Epithelial cell of prostate (primary cell): ENCODE results near the gene ITGAV.

ENCODE experiments used
- DNase-seq: peaks from one replicate; pipeline ENCODE4 v3.0.0-alpha.2; 2011; ENCODE audit warnings: low read depth, low spot score
- H3K27ac ChIP-seq: fragments of 450-650 bp; 2 replicates; pipeline ENCODE4 v1.5.1; 2017; ENCODE audit warnings: mild to moderate bottlenecking

ITGAV gene

GRCh38 chr2:186572705-186573104, 17.2 kb upstream of the ITGAV start:
- peak overlapping the region; percentile 20 for H3K27ac ChIP-seq
- DNase-seq, result peak; percentile 78

- no peak overlapping the region for H3K27ac ChIP-seq
These were observed 16.3 kb upstream of the ITGAV start for GRCh38 chr2:186573531-186573930.

GRCh38 chr2:186575302-186575701, 14.6 kb upstream of the ITGAV start:
- peak overlapping the region; percentile 45 for H3K27ac ChIP-seq
- DNase-seq, result peak; percentile 94

More at GRCh38 chr2:186573531-186573930, 16.3 kb upstream of the ITGAV start:
- no peak for DNase-seq

- no peak for DNase-seq
- H3K27ac ChIP-seq, result peak overlapping the region; percentile 45
These were observed 14.0 kb upstream of the ITGAV start for GRCh38 chr2:186575856-186576255.

GRCh38 chr2:186576614-186577013, 13.2 kb upstream of the ITGAV start:
- no peak for DNase-seq
- H3K27ac ChIP-seq, result no peak overlapping the region

GRCh38 chr2:186582698-186583097, 7.2 kb upstream of the ITGAV start:
- no peak for DNase-seq
- H3K27ac ChIP-seq, result no peak overlapping the region

GRCh38 chr2:186584053-186584452, 5.8 kb upstream of the ITGAV start:
- H3K27ac ChIP-seq, result no peak overlapping the region
- DNase-seq, result no peak

GRCh38 chr2:186588421-186588820, 1.4 kb upstream of the ITGAV start:
- no peak for DNase-seq
- H3K27ac ChIP-seq, result no peak overlapping the region

GRCh38 chr2:186588940-186589611, 780 bp upstream of the ITGAV start:
- peak overlapping the region; percentile 80 for H3K27ac ChIP-seq
- no peak for DNase-seq

- no peak for DNase-seq
- peak overlapping the region; percentile 80 for H3K27ac ChIP-seq
These were observed 498 bp downstream of the ITGAV start for GRCh38 chr2:186590350-186590758.

GRCh38 chr2:186590759-186591505, 1.1 kb downstream of the ITGAV start:
- DNase-seq, result no peak
- peak overlapping the region; percentile 80 for H3K27ac ChIP-seq

GRCh38 chr2:186591506-186591890, 1.6 kb downstream of the ITGAV start:
- peak overlapping the region; percentile 80 for H3K27ac ChIP-seq
- DNase-seq, result no peak

- no peak overlapping the region for H3K27ac ChIP-seq
- DNase-seq, result no peak
These were observed 2.5 kb downstream of the ITGAV start for GRCh38 chr2:186592137-186592875.

- no peak for DNase-seq
- no peak overlapping the region for H3K27ac ChIP-seq
These were observed 3.7 kb downstream of the ITGAV start for GRCh38 chr2:186593523-186593922.

- H3K27ac ChIP-seq, result no peak overlapping the region
- no peak for DNase-seq
These were observed 4.3 kb downstream of the ITGAV start for GRCh38 chr2:186594001-186594722.

GRCh38 chr2:186595219-186595618, 5.4 kb downstream of the ITGAV start:
- H3K27ac ChIP-seq, result no peak overlapping the region
- no peak for DNase-seq

- no peak overlapping the region for H3K27ac ChIP-seq
These were observed 9.4 kb downstream of the ITGAV start for GRCh38 chr2:186599186-186599778.

GRCh38 chr2:186603286-186603685, 13.4 kb downstream of the ITGAV start:
- no peak overlapping the region for H3K27ac ChIP-seq
- no peak for DNase-seq

More at GRCh38 chr2:186599186-186599778, 9.4 kb downstream of the ITGAV start:
- DNase-seq, result no peak

- H3K27ac ChIP-seq, result no peak overlapping the region
- no peak for DNase-seq
These were observed 15.2 kb downstream of the ITGAV start for GRCh38 chr2:186605041-186605440.
